ENCODE measurements around the gene LEKR1. TPM values are rescaled to one million over a fixed set of nuclear protein-coding genes. Genes with fewer than 3 reads are reported as not detected.

The LEKR1 gene
- total and polyA plus RNA-seq, 8 donors: 0.76 to 3.8 (median 2.1) TPM

DNA sequence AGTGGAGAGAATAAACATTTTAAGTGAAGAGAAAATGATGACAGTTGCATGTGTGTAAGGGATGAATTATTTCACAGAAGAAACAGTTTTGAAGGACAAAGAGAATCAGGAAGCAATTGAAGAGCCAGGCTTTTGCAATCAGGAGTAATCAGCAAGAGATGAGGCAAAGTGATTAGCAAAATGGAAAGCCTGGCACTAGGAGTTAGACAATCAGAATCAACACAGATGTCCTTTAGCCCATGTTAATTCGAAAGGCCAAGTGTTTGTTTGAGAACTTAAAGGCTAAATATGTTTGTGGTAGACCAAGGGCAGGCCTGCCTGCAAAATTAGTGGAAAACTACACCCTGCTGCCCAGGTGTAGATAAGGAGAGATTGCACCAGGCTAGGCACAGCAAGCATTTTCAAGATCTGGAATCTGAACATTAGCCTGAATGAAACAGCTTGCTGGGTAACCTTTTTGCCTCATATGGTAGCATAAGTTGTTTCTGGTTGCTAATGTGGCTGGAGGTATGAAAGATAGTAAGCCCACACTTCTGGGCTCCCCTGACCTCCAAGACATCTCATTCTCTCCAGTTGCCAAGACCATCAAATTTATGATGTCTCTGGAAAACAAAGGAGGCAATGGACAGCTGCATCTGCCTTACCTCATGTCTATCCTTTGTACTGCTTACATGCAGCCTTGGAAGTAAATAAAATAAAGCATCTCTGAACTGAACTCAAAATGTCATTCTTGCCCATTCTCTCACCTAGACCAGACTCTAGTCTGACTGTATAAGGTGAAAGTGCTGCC is 22.0 kb upstream of the LEKR1 start:
- TF ChIP-seq, protein P1, sequence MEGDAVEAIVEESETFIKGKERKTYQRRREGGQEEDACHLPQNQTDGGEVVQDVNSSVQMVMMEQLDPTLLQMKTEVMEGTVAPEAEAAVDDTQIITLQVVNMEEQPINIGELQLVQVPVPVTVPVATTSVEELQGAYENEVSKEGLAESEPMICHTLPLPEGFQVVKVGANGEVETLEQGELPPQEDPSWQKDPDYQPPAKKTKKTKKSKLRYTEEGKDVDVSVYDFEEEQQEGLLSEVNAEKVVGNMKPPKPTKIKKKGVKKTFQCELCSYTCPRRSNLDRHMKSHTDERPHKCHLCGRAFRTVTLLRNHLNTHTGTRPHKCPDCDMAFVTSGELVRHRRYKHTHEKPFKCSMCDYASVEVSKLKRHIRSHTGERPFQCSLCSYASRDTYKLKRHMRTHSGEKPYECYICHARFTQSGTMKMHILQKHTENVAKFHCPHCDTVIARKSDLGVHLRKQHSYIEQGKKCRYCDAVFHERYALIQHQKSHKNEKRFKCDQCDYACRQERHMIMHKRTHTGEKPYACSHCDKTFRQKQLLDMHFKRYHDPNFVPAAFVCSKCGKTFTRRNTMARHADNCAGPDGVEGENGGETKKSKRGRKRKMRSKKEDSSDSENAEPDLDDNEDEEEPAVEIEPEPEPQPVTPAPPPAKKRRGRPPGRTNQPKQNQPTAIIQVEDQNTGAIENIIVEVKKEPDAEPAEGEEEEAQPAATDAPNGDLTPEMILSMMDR (IDR thresholded peaks at IDR 0.05): no peak
- intact Hi-C loops (cut with DNase I): no loop called here
- H3K4me1 ChIP-seq: no peaks in the 10 kb centered on the region

DNA sequence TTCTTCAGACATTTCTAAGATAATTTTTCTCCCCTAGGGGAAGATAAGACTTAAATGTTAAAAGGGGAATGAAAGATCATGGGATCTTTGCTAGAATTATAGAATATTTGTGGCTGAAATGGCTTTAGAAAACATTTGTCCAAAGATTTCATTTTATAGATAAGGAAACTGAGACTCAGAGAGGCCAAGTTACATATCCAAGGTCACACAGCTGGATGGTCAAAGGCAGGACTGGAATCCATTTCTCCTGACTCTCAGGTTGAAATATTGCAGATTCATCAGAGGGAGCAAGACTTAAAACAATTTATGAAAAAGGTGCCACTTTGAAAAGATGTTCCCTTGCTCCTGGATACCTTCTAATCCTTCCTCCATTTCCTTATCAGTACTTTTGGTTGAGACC is 19.5 kb upstream of the LEKR1 start:
- ATAC-seq (no peak), DNase-seq (no peak)
- Histone ChIP-seq H3K36me3 (no peaks in the 10 kb centered on the region), H3K27ac (no peak overlapping the region), H3K4me1 (no peaks in the 10 kb centered on the region), H3K4me3 (no peak overlapping the region), H3K27me3 (no peaks in the 10 kb centered on the region), H3K9me3 (peaks cover 0 to 5% of the 10 kb centered on the region in 2 donors)
- intact Hi-C loops (cut with DNase I): no loop called here
- TF ChIP-seq, protein P1 (IDR thresholded peaks at IDR 0.05): no peak

More for the DNA sequence above, 22.0 kb upstream of the LEKR1 start:
- Histone ChIP-seq H3K4me3 (no peak overlapping the region), H3K9me3 (peaks cover 0 to 9% of the 10 kb centered on the region in 2 donors), H3K27ac (no peak overlapping the region), H3K27me3 (no peaks in the 10 kb centered on the region), H3K36me3 (no peaks in the 10 kb centered on the region)
- no peak for ATAC-seq
- no peak for DNase-seq

DNA sequence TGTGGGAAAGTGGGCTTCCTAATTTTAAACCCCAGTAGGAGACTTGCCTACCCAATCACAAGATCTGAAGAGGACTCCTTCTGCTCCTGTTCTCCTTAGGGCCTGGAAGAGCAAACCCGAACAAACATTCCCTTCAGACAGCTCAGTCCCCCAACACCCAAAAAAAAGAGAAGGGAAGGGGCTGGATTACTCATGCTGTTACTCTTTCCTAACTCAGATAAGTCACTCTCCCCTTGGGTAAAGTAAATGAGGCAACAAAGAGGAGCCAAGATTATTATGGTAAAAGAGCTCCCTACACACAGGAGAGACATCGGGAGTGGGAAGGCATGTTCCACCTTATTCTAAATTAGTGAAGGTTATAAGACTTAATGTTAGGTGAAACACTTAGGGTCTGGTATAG is 18.1 kb upstream of the LEKR1 start:
- Histone ChIP-seq H3K27ac (no peak overlapping the region), H3K4me3 (no peak overlapping the region), H3K36me3 (no peaks in the 10 kb centered on the region), H3K9me3 (peaks cover 0 to 5% of the 10 kb centered on the region in 2 donors), H3K4me1 (no peaks in the 10 kb centered on the region), H3K27me3 (no peaks in the 10 kb centered on the region)
- intact Hi-C loops (cut with DNase I): no loop called here
- TF ChIP-seq, protein P1 (IDR thresholded peaks at IDR 0.05): no peak
- ATAC-seq (no peak), DNase-seq (no peak)

DNA sequence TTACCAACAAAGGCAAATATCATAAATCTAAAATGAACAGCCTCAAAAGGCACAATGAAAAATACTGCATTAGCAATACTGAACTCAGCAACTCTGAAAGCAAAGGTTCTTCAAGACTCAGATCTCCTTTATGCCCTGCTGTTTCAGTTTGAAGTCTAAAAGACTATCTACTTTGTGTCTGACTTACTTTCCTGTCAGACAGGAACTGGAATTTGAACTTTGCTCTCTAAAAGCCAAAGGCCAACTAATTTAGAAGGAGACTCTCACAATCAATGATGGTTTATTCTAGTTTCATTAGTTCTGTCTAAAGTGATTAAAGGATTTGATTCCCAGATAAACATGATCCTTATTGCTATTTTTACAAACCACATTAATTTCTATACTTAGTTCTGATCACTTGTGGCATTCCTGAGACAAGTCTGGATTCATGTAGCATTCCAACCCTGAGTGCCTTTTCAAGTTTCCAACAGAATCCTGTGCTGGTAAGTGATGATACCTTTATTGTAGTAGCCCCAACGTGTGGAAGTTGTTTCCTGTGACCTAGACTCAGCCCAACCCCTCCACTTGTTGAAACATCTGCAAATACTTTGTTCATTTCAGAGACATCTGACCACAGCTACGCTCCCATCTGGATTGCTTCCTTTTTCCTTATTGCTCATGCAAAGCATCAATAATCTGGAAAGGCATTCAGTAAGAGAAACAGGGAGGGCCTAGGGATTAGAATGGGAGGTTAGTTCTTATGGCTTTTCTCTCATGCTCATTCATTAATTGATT is 14.9 kb upstream of the LEKR1 start:
- Histone ChIP-seq H3K9me3 (no peaks in the 10 kb centered on the region), H3K36me3 (no peaks in the 10 kb centered on the region), H3K4me3 (no peak overlapping the region), H3K27me3 (peaks cover 0 to 6% of the 10 kb centered on the region in 2 donors), H3K4me1 (peaks cover 0 to 5% of the 10 kb centered on the region in 2 donors), H3K27ac (no peak overlapping the region)
- DNase-seq (no peak), ATAC-seq (no peak)
- TF ChIP-seq, protein P1 (IDR thresholded peaks at IDR 0.05): no peak
- intact Hi-C loops (cut with DNase I): no loop called here

Measured in left lung (tissue), 10 donors.